HG03442 (cell line): ENCODE data around the gene PCOLCE2.
"Not testable (repeated sequence)": the region's sequence is repeated elsewhere in the genome, so short reads cannot be mapped to it uniquely, and the experiment has no call there.

ENCODE experiments used
- ATAC-seq: cut with Tn5 transposase; IDR thresholded peaks from one replicate; pipeline ENCODE4 v1.9.1; 2021; ENCODE audit warnings: mild to moderate bottlenecking, moderate library complexity; ENCODE audit not compliant: unreplicated experiment

PCOLCE2 gene

DNA sequence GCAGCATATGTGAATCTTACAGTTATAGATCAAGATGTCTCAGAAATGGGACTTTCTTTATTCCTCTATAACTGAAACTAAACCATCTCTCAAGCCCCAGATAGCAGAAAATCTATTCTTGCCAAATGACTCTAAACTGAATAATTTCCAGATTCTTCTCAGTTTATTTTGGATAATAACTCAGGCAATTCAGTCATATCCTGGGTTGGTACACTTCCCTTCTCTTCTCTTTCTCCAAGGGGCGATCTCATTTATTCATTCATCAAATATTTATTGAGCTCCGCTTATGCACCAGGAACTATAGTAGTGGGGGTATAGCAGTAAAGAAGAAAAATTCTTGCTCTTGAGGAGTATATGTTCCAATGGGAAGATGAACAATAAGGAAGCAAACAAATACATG lies 13.5 kb upstream of the PCOLCE2 start:
- no peak for ATAC-seq

DNA sequence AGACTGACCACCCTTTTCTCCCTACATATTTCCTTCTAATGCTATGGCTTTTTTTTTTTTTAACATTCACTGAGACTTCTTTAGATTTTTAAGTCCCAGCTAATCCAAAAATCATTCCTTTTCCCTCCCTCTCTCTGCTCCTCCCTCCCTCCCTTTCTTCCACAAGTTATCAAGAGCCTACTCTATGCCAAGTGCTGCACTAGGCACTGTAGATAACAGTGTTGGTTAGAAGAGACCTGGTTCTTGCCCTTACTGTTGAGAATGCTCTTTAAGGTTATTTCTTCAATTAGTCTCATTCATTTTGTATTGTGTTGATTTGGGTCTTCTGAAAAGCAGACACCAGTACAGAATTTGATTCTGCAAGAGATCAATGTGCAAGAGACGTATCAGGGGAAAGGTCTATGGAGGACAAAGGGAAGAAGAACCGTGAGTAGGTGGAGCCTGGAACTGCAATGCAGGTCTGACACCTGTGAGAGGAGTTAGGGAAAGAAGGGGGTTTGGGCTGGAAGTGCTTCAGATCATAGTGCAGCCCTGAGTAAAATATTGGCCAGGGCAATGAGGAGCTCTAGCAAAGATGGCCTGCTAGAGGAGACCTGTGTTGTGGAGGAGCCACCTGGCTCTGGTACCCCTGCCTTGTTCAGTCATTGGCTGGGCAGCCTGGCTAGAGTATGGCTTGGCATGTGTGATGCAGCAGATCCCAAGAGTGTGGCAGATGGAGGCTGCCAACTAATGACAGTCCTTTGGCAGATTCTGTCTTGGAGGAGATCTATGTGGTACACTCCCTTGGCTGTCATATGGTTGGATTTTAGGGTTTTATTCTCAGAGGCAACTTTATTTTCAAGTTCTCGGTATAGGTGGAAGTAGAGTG lies 9.7 kb upstream of the PCOLCE2 start:
- ATAC-seq: no peak

DNA sequence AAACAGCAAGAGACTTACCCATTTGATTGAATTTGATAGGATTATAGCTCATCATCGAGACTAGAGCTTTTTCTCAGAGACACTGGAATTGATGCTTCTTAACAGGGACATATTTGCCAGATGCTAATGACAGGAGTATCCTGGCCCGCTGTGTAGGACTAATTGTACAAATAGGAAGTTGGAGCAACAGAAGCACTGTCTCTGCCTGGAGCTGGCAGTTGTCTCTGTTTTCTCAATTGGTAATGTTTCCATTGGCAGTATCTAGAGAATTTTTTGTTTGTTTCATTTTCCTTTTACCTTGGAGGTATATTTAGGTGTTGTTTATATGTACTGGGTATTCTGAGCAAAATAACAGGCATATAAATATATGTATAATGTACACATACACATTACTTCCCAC lies 8.9 kb upstream of the PCOLCE2 start:
- no peak for ATAC-seq

DNA sequence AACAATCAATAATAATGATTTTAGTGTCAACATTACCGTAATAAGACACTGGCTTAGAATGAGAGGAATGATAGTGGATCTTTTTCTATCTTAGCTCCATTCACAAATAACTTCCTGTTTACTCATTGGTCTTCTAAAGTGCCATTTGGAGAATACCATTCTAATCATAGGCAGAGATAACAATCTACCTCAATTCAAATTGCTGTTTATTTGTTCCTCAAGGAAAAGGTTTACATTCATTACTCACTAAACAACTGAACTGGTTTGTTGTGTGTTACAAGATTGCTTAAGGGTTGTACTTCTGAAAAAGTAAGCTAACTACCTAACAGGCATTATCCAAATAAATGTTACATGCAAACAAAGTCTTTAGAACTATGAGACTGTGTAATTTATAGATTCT lies 8.1 kb upstream of the PCOLCE2 start:
- ATAC-seq: no peak

DNA sequence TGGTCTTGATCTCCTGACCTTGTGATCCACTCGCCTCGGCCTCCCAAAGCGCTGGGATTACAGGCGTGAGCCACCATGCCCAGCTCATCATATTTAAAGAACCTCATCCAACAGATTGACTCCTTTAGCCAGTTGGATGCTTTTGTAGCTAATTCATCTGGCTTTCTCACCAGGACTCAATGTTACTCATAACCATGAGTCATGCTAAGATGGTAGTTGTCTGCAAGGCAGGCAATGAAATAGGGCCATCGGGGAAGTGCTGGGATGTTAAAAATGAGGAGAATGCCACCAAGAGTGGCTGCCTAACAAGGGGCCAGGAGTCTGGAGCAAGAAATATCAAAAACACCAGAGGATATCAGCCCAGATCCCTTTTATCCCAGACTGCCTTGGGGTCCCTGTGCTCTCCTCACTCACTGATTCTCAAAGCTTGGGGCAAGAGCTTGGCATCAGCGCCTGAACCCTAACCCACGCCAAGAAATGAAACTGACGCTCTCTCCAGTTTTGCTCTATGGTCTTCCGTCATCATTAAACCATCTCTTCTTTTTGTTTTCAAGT lies 7.4 kb upstream of the PCOLCE2 start:
- no peak for ATAC-seq

DNA sequence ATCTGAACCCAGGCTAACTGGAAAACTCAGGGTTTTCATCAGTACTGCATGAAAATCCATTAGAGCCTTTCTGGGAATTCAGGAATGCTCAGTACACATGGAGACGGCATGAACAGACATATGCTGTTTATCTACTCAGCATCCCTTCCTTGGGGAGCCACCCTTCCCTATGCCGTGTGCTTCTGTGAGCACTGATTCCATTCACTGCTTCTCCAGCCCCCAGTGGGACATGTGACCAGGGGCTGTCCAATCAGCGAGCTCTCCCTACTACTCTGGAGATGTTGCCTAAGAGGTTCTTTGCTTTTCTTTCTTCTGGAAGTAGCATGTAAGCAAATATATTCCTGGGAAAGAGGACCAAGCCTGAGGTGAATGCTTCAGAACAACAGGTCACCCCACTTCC lies 5.6 kb upstream of the PCOLCE2 start:
- ATAC-seq: no peak

DNA sequence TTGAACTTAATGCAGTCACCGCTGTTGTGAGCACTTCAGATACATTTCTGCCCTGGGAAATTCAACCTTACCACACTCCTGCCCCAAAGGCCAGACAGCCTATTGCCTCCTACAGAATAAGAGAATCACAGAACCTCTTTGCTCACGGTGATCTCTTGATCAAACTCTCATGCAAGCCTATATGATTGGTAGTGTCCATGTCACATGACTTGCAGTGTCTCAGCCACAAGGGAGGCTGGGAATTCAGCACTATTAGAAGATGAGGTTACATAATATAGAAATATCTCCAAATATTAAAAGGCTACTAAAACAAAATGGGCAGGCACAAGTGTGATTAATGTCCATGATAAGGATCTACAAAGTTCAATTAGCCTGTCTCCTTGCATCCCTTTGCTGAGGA lies 3.8 kb upstream of the PCOLCE2 start:
- no peak for ATAC-seq

DNA sequence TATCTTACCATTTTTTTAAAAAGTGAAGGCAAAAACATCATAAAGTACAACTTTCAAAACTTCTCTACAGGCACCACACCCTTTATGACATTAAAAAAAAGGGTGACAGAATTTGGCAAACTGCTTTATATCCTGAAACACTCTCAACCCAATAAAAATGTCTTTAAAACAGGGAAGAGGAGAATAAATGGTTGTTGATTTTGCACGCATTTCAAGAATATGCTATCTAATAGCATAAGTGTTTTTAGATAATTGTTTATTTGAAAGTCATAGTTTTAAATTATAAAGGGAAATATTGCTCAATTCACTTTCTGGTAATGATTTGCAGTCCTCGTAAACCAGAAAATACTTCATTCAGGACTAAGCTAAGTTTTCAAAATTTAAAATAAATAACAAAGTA lies 1.7 kb upstream of the PCOLCE2 start:
- ATAC-seq: no peak

DNA sequence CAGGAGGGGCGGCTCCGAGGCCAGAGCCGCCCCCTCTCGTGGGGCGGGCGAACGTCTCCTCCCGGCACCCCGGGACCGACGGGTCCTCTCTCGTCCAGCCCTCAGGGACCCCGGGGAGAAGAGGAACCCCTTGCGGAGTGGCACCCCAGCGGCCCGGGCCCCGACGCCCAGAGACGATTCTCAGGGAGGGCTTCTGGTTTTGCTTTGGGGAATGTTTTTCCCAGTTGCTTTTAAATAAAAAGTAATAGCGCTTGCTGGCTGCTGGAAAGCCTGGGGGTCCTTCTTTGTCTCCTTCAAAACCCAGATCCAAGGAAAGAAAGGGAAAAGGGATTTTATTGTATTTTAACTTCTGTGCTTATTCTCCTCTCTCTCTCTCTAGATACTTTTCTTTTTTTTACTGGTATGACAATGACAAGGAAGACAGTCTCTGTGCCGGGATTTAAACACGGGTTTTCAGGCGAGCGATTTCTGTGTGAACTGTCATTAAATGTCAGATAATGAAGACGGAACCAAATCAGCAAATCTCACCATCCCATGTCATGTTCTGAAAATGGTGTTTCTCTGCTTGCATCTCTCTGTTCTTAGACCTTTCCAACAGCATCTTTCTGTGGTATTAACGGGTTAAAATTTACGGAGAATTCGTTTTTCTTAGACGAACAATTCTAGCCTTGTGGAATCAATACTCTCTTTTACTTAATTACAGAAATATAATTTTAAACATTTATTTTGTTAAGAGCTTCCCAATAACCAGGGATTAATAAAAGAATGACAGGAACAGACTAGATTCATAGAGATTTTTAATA lies 530 bp upstream of the PCOLCE2 start:
- no peak for ATAC-seq

DNA sequence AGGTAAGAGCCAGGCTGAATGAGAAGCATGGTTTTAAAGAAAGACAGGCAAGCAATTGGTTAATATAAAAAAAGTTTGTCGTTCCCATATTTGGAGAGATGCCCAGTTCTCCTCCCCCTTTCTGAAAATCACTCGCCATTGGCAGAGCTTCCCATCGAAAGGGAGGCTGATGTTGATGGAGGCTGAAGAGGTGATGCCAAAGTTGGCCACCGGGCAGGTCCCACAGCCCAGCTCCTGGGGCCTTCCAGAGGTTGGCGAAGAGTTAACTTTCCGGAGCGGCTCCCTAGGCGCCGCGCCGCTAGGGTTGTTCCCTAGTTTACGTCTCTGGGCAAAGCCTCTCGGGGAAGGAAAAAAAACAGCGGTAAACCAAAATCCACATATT lies 793 bp downstream of the PCOLCE2 start:
- no peak for ATAC-seq

DNA sequence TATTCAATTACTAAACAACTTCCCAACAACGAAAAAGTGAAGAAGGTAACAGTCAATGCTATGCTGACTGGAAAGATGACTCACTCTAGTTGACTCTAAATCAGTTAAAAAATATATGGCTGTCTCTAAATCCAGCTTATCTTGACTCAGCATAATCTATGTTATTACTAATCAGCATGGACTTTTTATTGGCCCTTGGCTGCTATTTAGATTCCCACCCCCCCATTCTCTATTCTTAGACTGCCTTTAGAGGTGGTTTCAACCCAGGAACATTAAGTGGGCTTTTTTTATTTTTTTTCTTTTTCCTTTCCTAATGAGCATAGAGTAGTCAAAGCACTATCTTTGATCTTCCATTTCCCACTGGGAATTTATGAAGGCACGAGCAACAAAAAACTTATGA lies 1.9 kb downstream of the PCOLCE2 start:
- no peak for ATAC-seq

DNA sequence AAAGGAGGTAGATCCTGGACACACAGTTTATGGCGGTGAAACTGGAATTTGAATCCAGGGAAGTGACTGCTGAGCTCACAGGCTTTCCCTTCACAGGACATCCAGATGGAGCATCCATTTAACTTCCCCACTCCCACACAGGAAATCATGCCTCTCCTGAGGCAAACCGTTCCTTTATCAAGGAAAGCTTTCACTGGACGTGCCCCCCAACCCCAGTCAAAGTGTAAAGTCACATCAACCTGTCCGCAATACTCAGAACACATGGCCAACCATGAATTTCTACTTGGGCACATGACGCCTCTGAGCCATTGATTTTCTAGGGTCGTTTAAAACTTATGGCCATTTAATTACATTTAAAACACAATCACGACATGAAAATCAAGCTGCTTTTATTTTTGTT lies 2.9 kb downstream of the PCOLCE2 start:
- no peak for ATAC-seq

DNA sequence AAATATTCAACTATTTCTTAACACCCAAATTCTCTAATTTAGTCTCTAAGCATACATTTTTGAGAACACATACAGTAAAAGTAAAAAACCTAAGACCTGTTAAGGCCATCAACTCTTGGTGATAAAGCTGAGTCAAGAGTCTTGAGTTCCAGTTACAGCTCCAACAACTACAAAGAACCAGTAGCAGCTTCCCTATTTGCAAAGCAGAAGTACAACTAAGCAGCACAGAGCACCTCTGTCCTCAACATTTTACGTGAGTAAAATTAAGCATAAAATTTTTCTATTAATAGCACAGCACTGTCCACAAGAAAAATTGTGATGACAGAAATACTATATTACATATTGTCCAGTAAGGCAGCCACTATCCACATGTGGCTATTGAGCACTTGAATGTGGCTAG lies 4.4 kb downstream of the PCOLCE2 start:
- ATAC-seq: no peak

DNA sequence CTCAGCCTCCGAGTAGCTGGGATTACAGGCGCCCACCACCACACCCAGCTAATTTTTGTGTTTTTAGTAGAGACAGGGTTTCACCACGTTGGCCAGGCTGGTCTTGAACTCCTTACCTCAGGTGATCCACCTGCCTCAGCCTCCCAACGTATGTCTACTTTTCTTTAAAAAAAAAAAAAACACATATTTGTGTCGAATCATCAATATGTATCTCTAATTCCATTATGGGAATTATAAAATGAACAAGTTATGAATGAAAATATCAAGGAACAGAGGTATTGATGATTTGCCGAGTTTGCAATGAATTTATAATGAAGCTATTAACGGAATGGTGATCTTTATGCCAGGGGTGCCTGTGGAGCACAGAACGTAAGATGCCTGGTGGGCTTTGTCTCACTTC lies 5.3 kb downstream of the PCOLCE2 start:
- not testable (repeated sequence) for ATAC-seq

DNA sequence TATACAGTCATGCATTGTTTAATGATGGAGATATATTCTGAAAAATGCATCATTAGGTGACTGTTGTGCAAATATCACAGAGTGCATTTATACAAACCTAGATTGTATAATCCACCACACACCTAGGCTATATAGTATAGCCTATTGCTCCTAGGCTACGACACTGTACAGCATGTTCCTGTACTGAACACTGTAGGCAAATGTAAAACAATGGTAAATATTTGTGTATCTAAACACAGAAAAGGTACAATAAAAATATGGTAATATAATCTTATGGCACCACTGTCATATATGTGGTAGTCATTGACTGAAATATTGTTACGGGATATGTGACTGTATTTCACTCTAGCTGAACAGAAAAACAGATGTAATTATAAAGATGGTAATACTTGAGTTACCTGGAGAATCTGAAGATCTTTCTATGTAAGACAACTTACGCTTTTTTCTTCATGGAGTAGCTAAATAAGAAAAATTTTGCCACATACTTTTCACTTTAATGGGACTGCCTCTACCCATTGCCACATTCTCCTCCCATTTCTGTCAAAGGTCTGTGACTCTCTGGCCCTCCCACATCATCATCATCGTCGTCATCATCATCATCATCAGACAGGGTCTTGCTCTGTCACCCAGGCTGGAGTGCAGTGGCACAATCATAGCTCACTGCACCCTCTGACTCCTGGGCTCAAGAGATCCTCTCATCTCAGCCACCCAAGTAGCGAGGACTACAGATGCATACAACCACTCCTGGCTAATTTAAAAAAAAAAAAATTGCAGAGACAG lies 7.2 kb downstream of the PCOLCE2 start:
- ATAC-seq: no peak

DNA sequence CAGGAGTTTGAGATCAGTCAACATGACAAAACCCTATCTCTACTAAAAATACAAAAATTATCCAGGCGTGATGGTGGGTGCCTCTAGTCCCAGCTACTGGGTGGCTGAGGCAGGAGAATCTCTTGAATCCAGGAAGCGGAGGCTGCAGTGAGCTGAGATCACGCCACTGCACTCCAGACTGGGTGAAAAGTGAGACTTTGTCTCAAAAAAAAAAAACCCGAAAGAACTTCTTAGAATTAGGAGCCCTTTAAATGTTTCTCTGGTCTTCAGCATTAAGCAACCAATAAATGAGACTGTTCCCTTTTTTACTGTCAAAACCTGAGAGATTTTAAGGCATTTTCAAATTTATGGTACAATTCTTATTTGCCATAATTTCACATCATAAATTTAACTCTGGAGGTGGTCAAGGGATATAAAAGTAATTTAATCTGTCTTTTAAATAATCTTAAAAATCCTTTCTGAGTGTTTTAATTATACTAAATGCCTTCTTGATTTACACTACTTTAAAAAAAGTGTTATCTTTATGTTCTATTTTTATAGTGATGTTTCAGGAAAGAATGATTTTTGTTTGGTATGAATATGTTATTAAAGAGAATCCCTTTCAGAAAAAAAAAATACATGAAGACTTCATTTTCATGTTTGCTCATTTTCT lies 10.1 kb downstream of the PCOLCE2 start:
- no peak for ATAC-seq

DNA sequence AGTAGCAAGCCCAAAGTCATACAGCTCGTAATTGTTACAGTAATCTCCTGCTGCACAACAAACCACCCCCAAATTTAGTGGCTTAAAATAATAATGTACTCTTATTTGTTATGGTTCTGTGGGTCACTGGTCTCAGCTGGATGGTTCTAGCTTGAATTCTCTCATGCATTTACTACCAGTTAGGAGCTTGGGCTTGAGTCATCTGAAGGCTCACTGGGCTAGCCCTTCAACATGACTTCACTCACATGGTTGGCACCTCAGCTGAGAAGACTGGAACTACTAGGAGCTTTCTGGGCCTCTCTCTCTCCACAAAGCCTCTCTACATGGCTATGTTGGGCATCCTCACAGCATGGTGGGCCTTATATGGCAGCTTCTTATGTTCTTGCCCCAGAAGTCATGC lies 12.5 kb downstream of the PCOLCE2 start:
- ATAC-seq: no peak

DNA sequence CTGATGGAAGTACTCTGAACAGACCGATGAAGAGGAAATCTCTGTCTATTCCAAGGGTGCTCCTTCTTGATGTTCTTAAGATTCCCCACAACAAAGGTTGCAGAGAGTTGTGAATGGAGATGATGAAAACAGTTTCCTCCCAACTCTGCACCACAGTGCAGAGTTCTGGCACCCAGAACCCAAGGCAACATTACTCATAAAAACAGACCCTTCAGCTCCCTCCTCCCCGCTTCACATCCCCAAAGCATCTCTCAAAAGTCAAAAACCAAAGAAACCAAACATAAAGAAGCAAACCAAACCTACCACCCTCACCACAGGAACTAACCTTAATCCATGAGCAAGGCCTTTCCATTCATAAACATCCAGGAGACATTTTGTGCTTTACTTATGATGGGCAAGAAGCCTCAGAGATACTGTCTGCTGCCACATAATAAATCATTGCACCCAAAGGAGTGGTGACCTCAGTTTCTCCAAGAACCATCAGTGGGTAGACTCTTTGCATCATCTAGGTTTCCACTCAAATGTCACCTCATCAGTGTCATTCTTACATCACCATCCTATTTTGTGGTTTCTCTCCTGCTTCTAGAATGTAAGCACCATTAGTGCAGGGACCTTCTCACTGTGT lies 13.2 kb downstream of the PCOLCE2 start:
- no peak for ATAC-seq

DNA sequence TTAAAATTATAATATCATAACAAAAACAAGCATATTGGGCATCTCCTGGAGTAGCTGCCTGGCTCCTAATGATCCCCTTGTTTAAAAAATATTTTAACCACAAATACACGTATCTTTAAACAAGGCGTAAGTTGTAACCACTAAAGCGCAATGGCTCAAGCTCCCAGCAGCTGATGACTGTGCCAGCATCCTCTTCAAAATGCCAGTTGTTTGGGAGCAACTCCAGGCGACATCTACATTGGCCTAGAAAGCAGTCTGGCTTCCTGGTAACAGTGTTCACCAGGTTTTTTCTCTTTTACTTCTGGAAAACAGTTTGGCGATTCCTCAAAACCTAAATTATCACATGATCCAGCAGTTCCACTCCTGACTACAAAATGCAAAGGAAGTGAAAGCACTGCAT lies 13.8 kb downstream of the PCOLCE2 start:
- no peak for ATAC-seq

DNA sequence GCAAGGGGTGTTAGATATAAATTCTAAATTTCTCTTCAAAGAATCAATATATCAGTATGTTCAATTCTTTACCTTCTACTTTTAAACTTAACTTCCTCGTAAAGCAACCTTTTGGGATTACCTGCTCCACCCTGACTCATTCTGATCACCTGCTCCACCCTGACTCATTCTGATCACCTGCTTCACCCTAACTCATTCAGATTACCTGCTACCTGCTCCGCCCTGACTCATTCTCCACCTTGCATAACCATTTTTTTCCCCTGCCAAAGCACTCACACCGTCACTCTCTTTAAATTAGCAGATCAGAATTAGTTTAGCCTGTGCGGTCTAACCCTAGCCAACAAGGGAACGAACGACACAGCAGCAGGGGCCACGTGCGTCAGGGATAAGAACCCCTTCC lies 20.5 kb downstream of the PCOLCE2 start:
- ATAC-seq: not testable (repeated sequence)
